Psoas muscle (tissue), 8 donors: ENCODE data around the gene WSB2. TPM values are rescaled to one million over a fixed set of nuclear protein-coding genes. Genes with fewer than 3 reads are reported as not detected.

ENCODE experiments used
- ATAC-seq, 4 donors: fragments of 200-7000 bp; cut with Tn5 transposase; one replicate each; pipeline ENCODE4 v1.9.1; 2020; ENCODE audit warnings: moderate library complexity in 3 of 4, mild to moderate bottlenecking in 2 of 4
- DNase-seq, 2 donors: peaks; one replicate each; pipeline ENCODE4 v3.0.0-alpha.2; 2020
- H3K27ac ChIP-seq: fragments of 200-600 bp; one replicate; pipeline ENCODE4 v1.8.0; 2022
- H3K27me3 ChIP-seq, 3 donors: fragments of 200-600 bp in 1 of 3; one replicate each; pipeline versions ENCODE4 v1.6.1 to v1.8.0; 2013 to 2022; ENCODE audit warnings: low read length in 2 of 3, mild to moderate bottlenecking in 2 of 3, moderate library complexity in 1 of 3; ENCODE audit not compliant: insufficient read depth in 3 of 3
- H3K36me3 ChIP-seq, 2 donors: fragments of 200-600 bp in 1 of 2; one replicate each; pipeline versions ENCODE4 v1.6.1 to v1.8.0; 2013 to 2022; ENCODE audit warnings: low read depth in 1 of 2, mild to moderate bottlenecking in 1 of 2, moderate library complexity in 1 of 2; ENCODE audit not compliant: insufficient read depth in 1 of 2
- H3K4me1 ChIP-seq: fragments of 200-600 bp; one replicate; pipeline ENCODE4 v1.8.0; 2022
- H3K4me3 ChIP-seq: fragments of 200-600 bp; one replicate; pipeline ENCODE4 v1.8.0; 2022; ENCODE audit warnings: mild to moderate bottlenecking
- H3K9me3 ChIP-seq: fragments of 200-600 bp; one replicate; pipeline ENCODE4 v1.8.0; 2022
- CTCF ChIP-seq: fragments of 200-600 bp; IDR thresholded peaks from one replicate; pipeline ENCODE4 v1.8.0; 2022; ENCODE audit warnings: antibody characterized with exemption
- WGBS, 3 donors: extraction: QIAGEN DNeasy Blood & Tissue Kit; methylation state at CpG; one replicate each; pipeline versions ENCODE4 v1.1.6 to v1.1.7; 2013; 5-methylcytosine and 5-hydroxymethylcytosine counted together
- intact Hi-C, 2 donors: fragments of 100-400 bp; cut with DNase I; formaldehyde crosslinking; loops; one replicate each; pipeline versions ENCODE4 v1.11.0 to v1.14.2; 2022
- polyA plus RNA-seq, 3 donors: library from polyadenylated mRNA; stranded (reverse); fragments of 200-250 nt; gene quantifications; one replicate each; pipeline ENCODE4 v1.2.3, GENCODE V29; 2013
- total RNA-seq, 4 donors: library from RNA; stranded (reverse); fragmentation: NEBNext Ultra II Directional in 2 of 4; extraction: Animal tissue kit (Norgen Biotek cat#: 25700) in 2 of 4; gene quantifications; one replicate each; pipeline versions ENCODE4 v1.2.1 to v1.2.4, GENCODE V29; 2021 to 2023
- donor health status: healthy with polysubstance abuse.
- donor health status: DM: no; HTN: no; CAD: no; lungs with moderate emphysema.
- donor health status: Bipolar disorder and iron deficiency.
- donor health status: healthy.
- donor health status: DM: yes; HTN: yes; CAD: no.
- donor health status: DM: no; HTN: no; CAD: no.
- donor health status: DM: no; HTN: no; CAD: no.
- donor health status: DM: yes; HTN: yes; CAD: no.

WSB2 gene
- total and polyA plus RNA-seq, 7 donors, result 63.8 to 113 (median 84.3) TPM

DNA sequence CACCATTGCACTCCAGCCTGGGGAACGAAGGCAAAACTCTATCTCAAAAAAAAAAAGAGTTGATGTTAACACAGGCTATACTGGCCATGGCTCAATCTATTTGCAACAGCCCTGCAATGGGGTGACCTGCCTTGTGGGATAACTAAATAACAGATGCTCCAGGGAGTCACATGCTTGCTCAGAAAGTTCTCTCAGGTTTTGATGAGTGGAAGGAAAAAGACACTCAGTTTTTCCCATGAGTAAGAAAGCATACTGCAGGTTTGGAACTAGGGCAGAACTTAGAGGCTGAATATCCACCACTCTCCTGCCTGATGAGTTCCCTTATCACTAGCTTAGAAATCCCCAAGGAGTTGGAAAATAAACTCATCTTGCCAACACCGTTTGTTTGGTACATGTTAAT lies 16.9 kb downstream of the WSB2 start:
- DNase-seq (no peak), ATAC-seq (no peak)
- no peak overlapping the region for H3K27ac ChIP-seq
- intact Hi-C loops, result no loop called here
- WGBS, 3 donors, result 71 to 84% (median 77%) methylated on average over 2 of the region's 2 CpGs
- no peak for TF ChIP-seq CTCF
- no peak overlapping the region for H3K4me3 ChIP-seq
- H3K9me3 ChIP-seq, result no peaks in the 10 kb centered on the region
- H3K4me1 ChIP-seq, result no peaks in the 10 kb centered on the region
- peaks cover 3 to 88% of the 10 kb centered on the region in 2 donors for H3K36me3 ChIP-seq
- no peaks in the 10 kb centered on the region for H3K27me3 ChIP-seq

DNA sequence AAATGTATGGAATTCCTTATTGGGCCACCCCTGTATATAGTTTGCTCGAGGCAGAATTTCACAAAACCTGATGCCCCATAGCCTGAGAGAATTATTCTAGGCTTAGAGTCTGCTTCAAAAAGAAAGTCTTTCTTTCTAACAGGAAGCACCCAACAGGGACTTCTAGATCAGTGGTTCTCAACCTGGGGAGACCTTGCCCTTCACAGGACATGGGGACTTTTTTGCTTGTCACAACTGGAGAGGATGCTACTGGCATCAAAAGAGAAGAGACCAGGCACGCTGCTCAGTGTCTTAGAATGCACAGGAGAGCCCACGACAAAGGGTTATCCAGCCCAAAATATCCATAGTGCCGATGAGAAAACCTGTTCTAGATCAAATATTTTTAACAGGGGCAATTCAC lies 18.9 kb downstream of the WSB2 start:
- Histone ChIP-seq H3K4me1 (no peaks in the 10 kb centered on the region), H3K27ac (no peak overlapping the region), H3K4me3 (no peak overlapping the region), H3K36me3 (peaks cover 3 to 91% of the 10 kb centered on the region in 2 donors), H3K9me3 (no peaks in the 10 kb centered on the region), H3K27me3 (no peaks in the 10 kb centered on the region)
- WGBS, 3 donors, result 94 to 99% (median 94%) methylated on average over 4 of the region's 4 CpGs
- DNase-seq, result no peak
- TF ChIP-seq CTCF, result no peak
- no peak for ATAC-seq
- intact Hi-C loops, result no loop called here

- no peak for DNase-seq
- Histone ChIP-seq H3K36me3 (peaks cover 11 to 100% of the 10 kb centered on the region in 2 donors), H3K27me3 (no peaks in the 10 kb centered on the region), H3K4me1 (no peaks in the 10 kb centered on the region), H3K9me3 (no peaks in the 10 kb centered on the region), H3K27ac (no peak overlapping the region), H3K4me3 (no peak overlapping the region)
- ATAC-seq, result no peak
- TF ChIP-seq CTCF, result no peak
- WGBS, 3 donors, result 70 to 79% (median 79%) methylated on average over 6 of the region's 6 CpGs
- intact Hi-C loops, result loop anchor here in 1 of 2 donors (10.0 kb wide), 1 partner anchor 163 kb away; no protein-coding TSS in a partner anchor
Observed at GRCh38 chr12:118038137-118038536, 22.8 kb downstream of the WSB2 start.

GRCh38 chr12:118036672-118037411 lies 24.1 kb downstream of the WSB2 start:
- DNase-seq (no peak), ATAC-seq (peak in 3 of 4 donors; percentile 28 to 68 (median 31))
- 71 to 76% (median 75%) methylated on average over 11 of the region's 11 CpGs for WGBS, 3 donors
- Histone ChIP-seq H3K9me3 (no peaks in the 10 kb centered on the region), H3K4me1 (no peaks in the 10 kb centered on the region), H3K36me3 (peaks cover 13 to 100% of the 10 kb centered on the region in 2 donors), H3K27ac (no peak overlapping the region), H3K4me3 (no peak overlapping the region), H3K27me3 (no peaks in the 10 kb centered on the region)
- TF ChIP-seq CTCF, result no peak
- intact Hi-C loops, result loop anchor here in 1 of 2 donors (10.0 kb wide), 1 partner anchor 162 kb away; no protein-coding TSS in a partner anchor
